ENCODE results near the gene SIGMAR1.

DNA sequence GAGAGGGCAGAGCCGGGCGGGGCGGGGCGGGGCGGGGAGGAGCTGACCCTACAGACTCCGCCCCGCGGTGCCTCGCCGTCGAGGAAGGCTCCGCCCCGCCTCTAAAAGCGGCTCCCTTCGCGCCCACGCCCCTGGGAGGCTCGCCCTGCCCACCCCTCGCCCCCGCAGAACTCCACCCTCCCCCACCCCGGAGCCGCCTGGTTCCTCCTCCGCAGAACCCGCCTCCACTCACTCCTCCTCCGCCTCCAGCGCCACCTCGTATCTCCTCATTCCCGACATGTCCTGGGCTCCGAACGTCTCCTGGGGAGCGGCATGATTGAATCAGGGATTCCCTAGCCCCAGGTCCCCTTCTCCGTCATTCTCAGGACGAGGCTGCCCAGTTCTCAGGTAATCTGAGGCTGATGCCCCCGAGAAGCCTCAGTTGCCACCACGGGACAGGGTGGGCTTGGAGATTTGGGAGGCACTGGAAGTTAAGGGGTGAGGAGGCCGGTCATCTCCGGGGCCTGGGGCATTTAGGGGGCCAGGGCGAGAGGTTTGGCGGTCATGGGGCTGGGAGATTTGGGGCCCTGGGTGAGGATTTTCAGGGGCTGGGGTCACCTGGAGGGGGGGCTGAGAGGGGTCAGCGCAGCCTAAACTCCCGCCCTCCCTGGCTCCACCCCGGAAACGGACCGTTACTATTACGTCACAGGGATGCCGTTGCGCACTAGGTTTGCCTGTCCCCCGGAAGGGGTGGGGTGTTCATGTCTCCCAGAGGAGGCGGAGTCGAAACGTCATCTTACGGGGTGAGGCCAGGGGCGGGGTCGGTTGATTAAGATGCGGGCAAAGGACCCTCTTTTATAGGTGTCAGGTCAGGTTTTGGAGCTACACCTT, 28.0 kb upstream of the SIGMAR1 start:
- no peak for TF ChIP-seq POLR2A (IDR thresholded peaks at IDR 0.05; ENCODE audit: low read depth, low read length)
- no peak for TF ChIP-seq POLR2AphosphoS5 (IDR thresholded peaks at IDR 0.05; ENCODE audit: low read depth, low read length)
- TF ChIP-seq POU2F2 (IDR thresholded peaks at IDR 0.05; ENCODE audit: low read depth, low read length) = no peak
